ENCODE measurements around the gene POGLUT3.

GRCh38 chr11:108497317-108498045, 703 bp downstream of the POGLUT3 start:
- TF ChIP-seq, protein P1, sequence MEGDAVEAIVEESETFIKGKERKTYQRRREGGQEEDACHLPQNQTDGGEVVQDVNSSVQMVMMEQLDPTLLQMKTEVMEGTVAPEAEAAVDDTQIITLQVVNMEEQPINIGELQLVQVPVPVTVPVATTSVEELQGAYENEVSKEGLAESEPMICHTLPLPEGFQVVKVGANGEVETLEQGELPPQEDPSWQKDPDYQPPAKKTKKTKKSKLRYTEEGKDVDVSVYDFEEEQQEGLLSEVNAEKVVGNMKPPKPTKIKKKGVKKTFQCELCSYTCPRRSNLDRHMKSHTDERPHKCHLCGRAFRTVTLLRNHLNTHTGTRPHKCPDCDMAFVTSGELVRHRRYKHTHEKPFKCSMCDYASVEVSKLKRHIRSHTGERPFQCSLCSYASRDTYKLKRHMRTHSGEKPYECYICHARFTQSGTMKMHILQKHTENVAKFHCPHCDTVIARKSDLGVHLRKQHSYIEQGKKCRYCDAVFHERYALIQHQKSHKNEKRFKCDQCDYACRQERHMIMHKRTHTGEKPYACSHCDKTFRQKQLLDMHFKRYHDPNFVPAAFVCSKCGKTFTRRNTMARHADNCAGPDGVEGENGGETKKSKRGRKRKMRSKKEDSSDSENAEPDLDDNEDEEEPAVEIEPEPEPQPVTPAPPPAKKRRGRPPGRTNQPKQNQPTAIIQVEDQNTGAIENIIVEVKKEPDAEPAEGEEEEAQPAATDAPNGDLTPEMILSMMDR (conservative IDR thresholded peaks at IDR 0.05; ENCODE audit: low read length), result no peak
- no peak for TF ChIP-seq EZH2phosphoT487 (IDR thresholded peaks at IDR 0.05; ENCODE audit: borderline replicate concordance)
